ENCODE data around the gene COL7A1. TPM values are rescaled to one million over a fixed set of nuclear protein-coding genes. Genes with fewer than 3 reads are reported as not detected.
"Not testable (repeated sequence)": the region's sequence is repeated elsewhere in the genome, so short reads cannot be mapped to it uniquely, and the experiment has no call there.

COL7A1 gene
- total RNA-seq, 1 donor from 2014 or later, result 24.5 TPM

DNA sequence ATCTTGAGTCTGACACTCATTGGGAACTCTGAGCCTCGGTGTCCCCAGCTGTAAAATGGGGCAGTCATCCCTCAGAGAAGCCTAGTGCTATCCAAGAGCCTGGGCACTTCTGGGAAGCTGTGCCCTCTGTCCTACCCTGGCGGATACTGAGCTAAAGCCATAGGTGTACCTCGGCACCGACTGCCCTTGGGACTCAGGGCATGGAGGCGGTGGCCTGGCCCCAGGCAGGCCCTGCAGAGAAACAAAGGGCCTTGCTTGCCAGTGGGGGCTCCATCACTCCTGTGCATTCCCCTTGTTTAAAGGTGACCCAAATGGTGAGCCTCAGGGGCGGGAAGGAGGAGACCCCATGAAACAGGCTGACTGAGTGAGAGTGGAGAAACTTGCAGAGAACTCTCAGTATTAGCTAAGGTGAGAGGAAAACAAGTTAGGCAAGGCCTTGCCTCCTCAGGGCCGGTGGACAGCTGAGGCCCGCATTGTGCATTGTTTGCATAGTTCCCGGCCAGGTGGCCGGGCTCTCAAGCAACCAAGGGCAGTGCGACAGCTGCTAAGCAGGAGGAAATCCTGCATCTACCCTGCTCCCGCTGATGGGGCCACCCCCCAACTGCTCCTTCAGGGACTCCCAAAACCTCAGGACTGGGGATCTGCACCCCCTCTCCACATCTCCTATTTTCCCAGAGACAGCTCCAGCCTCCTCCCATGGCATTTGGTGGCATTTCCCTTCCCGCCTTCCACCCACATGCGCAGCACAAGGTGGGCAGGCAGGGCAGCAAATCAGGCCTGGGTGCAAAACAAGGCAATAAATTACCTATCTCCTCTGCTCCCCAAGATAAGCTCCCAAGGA, 42.8 kb downstream of the COL7A1 start:
- ATAC-seq (no peak), DNase-seq (no peak)
- intact Hi-C loops (cut with micrococcal nuclease), result no loop called here

DNA sequence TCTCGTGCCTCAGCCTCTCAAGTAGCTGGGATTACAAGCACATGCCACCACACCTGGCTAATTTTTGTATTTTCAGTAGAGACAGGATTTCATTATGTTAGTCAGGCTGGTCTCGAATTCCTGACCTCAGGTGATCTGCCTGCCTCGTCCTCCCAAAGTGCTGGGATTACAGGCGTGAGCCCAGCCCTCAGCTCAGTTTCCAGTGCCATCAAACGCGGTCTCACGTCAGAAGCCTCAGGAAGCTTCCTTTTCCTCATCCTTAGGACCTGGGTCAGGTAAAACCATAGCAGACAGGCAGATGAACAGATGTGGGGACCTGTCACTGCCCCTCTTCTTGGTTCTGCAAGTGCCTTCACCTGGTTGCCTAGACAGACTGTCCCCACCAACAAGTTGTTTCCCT, 43.5 kb downstream of the COL7A1 start:
- ATAC-seq; intact Hi-C loops (cut with micrococcal nuclease); DNase-seq: not testable (repeated sequence)

DNA sequence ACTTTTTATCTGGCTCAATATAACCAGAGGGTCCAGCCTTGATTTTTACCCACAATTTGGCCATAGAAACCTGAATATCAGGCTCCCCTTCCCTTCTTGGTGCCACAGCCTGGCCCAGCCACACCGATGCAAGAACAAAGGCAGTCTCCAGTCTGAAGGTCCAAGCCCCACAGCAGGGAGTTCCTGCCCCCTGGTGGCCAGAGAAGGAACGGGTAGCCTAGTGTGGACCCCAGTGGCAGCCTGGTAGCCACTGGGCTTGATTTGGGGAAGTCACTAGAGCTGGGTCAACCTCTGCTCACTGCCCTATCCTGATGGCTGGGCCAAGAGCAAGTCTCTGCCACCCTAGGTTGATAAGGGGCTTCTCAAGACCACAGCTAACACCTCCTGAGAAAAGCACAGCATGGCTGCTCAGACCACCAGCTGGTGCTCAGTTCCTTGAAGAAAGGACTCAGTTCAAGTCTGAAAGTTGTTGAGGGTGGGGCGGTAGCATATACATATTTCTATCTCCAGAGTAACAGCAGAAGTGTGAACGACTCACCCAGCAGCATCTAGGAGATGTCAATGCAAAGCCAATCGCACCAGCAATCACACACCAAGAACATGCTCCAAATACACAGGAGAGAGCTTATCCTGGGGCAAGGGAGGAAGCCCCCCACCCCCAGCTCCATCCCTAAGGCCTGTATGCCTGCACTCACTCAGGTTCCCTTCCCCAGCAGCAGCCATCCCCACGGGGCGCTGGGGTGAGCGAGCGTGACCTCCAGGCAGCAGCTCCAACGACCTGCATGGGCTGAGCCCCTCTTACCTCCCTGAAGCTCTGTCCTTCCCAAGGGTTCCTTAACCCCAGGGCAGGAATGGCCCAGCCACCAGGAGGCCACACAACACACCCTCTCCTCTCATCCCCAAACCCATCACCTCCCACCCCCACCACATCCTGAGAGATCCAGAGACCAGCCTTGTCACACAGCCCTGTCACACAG, 46.1 kb downstream of the COL7A1 start:
- ATAC-seq (peak; percentile 95), DNase-seq (peak; percentile 92)
- intact Hi-C loops (cut with micrococcal nuclease), result loop anchor here (5.0 kb wide), 1 partner anchor 87 kb away; no protein-coding TSS in a partner anchor

DNA sequence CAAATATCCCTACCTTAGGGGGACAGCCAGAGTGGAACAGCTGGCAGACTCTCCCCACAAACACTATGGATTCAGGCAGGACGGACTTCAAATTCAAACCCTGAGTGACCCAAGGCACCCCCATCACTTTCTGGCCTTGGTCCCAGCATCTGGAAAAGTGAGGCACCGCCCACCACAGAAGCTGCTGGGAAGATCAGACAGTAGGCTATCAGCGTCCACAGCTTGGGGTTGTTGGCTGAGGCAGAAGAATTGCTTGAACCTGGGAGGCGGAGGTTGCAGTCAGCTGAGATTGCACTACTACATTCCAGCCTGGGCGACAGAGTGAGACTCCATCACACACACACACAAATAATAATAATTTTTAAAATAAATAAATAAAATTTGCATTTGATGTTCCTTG, 47.0 kb downstream of the COL7A1 start:
- intact Hi-C loops (cut with micrococcal nuclease), result loop anchor here (5.0 kb wide), 1 partner anchor 86 kb away; no protein-coding TSS in a partner anchor
- ATAC-seq (no peak), DNase-seq (no peak)

DNA sequence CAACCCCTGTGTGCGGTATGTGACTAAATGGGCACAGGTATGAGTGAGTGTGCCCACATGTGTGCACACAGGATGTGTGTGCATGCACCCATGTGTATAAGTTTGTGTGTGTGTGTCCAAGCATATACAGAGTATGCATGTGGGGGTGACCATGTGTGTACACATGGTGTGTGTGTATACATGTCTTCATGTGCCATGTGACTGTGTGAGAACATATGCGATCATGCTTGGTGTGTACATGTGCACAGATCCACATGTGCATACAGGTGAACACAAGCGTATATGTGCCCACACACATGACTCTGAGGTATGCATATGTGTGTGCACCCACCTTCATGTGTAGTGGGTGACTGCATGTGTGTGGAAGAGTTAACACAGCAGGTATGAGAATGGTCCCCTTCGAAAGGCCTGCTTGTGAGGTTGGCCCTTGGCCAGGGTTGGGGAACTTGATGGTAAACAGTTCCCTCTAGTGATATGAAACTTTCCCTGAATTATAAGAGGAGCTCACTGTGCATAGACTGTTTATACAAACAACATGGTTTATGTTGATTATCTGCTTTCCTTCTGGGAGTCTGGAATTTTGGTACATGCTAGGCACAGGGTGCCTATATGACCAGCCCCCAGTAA, 48.8 kb downstream of the COL7A1 start:
- intact Hi-C loops (cut with micrococcal nuclease), result loop anchor here (5.0 kb wide), 1 partner anchor 84 kb away; no protein-coding TSS in a partner anchor
- DNase-seq (no peak), ATAC-seq (no peak)

DNA sequence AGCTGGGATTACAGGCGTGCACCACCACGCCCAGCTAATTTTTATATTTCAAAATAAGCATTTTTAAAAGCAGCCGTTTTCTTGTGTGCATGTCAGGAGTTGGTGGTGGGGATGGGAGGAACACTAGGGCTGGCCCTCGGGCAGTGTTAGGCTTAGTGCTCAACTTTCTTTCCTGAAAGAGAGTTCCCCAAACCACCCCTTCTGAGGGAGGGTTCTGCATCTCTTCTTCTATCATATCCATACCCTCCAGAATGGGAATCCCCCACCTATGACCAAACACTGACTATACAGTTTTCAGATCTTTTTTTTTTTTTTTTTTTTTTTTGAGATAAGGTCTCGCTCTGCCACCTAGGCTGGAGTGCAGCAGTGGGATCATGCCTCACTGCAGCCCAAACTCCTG, 51.0 kb downstream of the COL7A1 start:
- intact Hi-C loops (cut with micrococcal nuclease), result no loop called here
- no peak for ATAC-seq
- DNase-seq, result no peak

DNA sequence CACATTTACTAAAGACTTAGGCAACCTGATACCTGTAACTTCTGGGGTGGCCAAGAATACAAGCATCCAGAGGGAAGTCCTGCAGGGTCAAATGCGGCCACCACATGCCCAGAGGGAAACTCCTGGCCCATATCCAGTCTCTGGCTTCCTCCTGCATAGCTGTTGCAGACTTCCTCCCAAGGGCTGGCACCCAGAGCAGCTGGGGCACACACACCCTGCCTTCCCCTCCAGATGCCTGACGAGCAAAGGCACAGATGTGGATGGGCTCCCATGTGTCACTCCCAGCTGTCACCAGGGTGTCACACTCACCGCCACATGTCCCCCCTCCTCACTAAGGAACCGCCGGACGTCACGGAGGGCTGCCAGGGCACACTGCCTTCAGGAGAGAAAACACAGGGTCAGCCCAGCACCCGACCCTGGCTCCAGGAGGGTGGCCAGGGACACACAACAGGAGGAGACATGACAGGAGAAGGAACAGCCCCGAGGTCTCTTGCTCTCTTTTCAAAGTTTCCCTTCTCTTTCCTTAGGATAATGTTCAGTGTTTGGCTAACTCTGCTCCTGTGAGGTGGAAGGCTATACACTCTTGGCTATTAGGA, 51.8 kb downstream of the COL7A1 start:
- ATAC-seq, result peak; percentile 93
- intact Hi-C loops (cut with micrococcal nuclease), result no loop called here
- peak; percentile 66 for DNase-seq

DNA sequence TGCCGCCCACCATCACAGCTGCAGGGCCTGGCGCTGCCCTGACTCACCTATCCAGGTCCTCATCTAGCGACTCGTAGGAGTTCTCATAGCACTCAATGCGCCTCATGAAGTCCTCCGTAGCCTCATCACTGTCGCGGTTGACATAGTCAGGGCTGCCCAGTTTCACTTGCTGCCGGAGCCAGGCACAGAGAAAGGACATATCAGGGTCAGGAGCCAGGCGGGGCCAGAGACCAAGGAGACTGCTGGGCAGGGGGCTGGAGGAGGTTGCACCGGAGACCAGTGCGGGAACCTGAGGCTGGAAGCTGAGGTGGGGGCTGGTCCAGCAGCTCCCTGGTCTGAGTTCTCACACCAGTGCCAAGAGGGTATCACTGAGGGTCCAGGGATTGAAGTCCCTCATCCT, 56.7 kb downstream of the COL7A1 start:
- ATAC-seq, result no peak
- no peak for DNase-seq
- intact Hi-C loops (cut with micrococcal nuclease), result no loop called here

DNA sequence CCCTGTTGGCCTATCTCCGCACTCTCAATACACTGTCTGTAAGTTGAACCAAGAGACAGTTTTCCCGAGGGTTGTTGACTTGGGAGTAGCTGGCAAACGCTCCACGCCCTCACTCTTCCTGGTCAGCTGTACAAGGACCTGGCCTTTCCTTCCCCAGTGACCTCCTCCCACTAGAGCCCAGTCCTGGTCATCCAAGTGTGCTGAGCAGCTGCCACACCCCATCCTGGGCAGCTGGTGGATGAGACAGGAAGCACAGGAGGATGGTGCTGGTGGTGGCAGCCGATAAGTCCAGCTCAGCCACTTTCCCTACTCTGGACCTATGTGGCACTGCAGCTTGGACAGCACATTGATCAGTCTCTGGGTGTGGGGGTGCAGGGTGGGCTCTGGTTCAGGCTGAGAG, 58.3 kb downstream of the COL7A1 start:
- ATAC-seq, result no peak
- no peak for DNase-seq
- intact Hi-C loops (cut with micrococcal nuclease), result no loop called here

DNA sequence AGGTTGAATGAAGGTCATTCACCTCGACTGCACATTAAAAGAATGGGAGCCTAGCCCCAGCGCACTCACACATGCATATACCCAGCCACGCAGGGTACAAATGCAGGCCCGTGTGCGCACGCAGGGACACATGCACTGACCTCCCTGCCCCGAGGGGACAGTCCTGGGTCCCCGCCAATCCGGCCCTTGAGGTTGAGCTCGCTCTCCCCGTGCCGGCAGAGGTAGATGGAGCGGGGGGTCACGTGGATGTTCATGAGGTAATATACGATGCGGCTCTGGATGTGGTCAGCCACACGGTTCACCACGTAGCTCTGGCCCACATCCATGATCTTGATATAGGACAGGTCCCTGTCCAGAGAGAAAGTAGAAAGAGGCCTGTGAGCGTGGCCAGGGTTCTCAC, 59.0 kb downstream of the COL7A1 start:
- DNase-seq, result no peak
- intact Hi-C loops (cut with micrococcal nuclease), result no loop called here
- no peak for ATAC-seq

DNA sequence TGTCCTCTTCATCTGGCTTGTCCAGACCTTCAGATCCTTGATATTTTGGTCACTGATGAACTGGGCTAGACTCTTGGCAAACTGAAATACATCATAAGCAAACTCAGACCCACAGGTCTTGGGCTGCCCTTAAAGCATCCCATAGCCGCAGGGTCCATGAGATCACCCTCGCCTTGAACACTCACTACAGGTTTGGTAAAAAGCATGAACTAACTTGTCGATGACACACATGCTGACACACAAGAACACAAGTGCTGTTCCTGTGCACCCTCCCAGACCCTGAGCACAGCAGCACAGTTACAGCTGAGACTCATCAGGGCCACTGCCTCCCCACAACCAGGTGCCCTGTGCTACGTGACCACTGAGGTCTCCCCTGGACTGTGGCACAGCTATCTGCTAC, 59.6 kb downstream of the COL7A1 start:
- intact Hi-C loops (cut with micrococcal nuclease), result no loop called here
- ATAC-seq (no peak), DNase-seq (no peak)

DNA sequence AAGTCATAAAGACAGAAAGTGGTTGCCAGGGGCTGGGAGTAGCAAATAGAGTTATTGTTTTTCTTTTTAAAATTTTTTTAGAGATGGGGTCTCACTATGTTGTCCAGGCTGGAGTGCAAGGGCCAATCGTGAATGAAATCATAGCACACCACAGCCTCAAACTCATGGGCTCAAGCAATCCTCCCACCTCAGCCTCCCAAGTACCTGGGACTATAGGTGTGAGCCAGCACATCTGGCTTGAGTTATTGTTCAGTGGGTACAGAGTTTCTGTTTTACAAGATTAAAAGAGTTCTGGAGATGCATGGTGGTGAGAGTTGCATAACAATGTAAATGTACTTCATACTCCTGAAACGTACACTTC, 62.2 kb downstream of the COL7A1 start:
- intact Hi-C loops (cut with micrococcal nuclease), result no loop called here
- DNase-seq, result no peak
- no peak for ATAC-seq

DNA sequence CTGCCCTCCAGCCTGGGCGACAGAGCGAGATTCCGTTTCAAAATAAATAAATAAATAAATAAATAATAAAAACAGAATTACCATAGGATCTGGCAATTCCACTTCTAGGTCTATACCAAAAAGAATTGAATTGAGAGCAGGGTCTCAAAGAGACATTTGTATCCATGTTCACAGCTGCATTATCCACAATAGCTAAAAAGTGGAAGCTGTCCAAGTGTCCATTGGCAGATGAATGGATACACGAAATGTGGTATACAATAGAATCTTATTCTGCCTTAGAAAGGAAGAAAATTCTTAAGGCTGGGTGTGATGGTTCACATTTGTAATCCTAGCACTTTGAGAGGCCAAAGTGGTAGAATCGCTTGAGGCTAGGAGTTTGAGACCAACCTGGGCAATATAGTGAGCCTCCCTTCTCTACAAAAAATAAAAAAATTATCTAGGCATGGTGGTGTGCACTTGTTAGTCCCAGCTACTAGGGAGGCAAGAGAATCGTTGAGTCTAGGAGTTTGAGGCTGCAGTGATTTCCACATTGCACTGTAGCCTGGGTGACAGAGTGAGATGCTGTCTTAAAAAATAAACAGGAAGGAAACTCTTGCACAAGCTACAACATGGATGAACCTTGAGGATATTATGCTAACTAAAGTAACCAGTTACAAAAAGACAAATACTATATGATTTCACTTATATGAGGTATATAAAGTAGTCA, 62.7 kb downstream of the COL7A1 start:
- DNase-seq, result no peak
- ATAC-seq, result no peak
- intact Hi-C loops (cut with micrococcal nuclease), result no loop called here

DNA sequence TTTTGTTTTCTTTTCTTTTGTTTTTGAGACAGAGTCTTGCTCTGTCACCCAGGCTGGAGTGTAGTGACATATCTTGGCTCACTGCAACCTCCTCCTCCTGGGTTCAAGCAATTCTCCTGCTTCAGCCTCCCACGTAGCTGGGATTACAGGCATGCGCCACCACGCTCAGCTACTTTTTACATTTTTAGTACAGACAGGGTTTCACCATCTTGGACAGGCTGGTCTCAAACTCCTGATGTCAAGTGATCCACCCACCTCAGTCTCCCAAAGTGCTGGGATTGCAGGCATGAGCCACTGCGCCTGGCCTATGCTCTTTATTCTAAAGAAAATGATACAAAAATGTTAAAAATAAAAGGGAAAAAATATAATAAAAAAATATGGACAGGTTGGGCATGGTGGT, 64.4 kb downstream of the COL7A1 start:
- DNase-seq; intact Hi-C loops (cut with micrococcal nuclease); ATAC-seq: not testable (repeated sequence)

DNA sequence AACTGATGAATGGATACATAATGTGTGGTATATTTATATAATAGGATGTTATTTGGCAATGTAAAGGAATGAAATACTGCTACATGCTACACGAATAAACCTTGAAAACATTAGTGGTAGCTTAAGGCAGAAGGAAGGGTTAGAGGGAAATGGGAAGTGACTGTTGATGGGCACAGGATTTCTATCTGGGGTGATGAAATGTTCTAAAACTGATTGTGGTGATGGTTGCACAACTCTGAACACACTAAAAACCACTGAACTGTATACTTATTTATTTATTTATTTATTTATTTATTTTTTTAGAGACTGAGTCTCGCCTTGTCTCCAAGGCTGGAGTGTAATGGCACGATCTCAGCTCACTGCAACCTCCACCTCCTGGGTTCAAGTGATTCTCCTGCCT, 66.4 kb downstream of the COL7A1 start:
- intact Hi-C loops (cut with micrococcal nuclease), result no loop called here
- ATAC-seq (peak; percentile 30), DNase-seq (no peak)

DNA sequence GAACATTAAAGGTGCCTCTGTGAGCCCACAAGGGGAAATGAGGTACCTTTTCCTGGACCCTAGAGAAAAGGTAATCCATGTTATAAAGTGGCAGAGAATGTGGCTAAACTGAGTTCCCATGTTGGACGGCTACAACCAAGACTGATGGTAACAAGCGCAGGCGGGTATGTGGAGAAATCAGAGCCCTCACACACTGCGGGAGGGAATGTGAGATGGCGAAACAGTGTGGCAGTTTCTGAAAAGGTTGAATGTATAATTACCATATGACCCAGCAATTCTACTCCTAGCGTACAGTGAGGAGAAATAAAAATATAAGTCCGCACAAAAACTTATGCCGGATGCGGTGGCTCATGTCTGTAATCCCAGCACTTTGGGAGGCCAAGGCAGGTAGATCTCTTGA, 67.1 kb downstream of the COL7A1 start:
- intact Hi-C loops (cut with micrococcal nuclease), result no loop called here
- no peak for ATAC-seq
- DNase-seq, result no peak

DNA sequence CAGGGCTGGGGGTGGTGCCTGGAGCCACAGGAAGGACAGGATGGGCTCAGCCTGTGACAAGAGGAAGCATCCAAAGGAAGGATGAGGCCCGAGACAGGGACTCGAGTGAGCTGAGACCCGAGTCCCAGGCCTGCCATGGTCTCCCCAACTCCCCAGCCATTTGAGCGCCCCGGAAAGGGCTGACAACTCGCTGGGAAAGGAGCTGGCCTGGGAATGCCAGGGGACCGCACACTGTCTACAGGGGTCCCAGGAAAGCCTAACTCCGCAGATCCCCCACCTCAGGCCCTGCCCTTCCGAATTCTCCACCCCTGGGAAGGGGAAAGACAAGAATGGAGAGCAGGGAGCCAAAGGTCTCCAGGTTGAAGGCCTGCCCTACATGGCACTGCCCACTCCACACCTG, 70.2 kb downstream of the COL7A1 start:
- intact Hi-C loops (cut with micrococcal nuclease), result no loop called here
- ATAC-seq (no peak), DNase-seq (no peak)

DNA sequence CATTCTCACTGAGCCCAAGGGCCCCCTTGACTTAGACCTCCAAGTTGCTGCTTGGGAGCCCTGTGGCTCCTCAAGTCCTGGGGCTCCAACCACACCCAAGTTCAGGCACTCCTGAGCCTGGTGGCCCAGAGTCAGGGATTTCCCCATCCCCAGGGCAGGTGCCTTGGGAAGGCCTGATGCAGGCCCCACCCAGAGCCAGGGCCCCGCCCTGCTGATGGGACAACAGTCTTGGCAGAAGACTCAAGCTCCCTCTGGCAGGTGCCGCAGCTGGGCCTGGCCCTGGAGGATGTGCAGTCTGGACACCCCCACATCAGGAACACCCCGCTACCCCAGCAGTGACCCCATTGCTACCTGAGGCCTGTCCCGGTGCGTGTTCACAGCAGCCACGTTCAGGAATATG, 73.5 kb downstream of the COL7A1 start:
- no peak for ATAC-seq
- intact Hi-C loops (cut with micrococcal nuclease), result no loop called here
- DNase-seq, result no peak

DNA sequence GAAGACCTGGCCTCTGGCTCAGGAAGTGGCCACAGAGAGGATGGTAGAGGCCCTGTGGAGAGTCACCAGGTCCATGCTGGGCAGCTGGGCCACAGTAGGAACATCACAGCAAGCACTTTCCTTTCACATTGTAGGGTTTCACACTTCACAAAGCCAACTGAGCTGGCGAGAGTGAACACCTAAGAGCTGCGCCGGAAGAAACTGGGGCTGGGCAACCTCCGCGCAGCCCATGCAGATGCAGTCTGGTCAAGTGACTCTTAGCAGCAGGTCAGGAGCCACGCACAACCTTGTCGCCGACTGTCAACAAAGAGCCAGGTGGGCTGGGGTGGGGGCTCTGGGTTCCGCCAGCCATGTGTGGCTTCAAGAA, 75.9 kb downstream of the COL7A1 start:
- no peak for DNase-seq
- ATAC-seq, result no peak
- intact Hi-C loops (cut with micrococcal nuclease), result no loop called here
